GM12872 (cell line): ENCODE measurements around the gene CNTN4.

ENCODE experiments used
- CTCF ChIP-seq: IDR thresholded peaks from 3 replicates; pipeline ENCODE4 v1.5.1; 2011; ENCODE audit warnings: low read depth, mild to moderate bottlenecking, low read length, moderate library complexity; ENCODE audit not compliant: insufficient read depth

Gene CNTN4

DNA sequence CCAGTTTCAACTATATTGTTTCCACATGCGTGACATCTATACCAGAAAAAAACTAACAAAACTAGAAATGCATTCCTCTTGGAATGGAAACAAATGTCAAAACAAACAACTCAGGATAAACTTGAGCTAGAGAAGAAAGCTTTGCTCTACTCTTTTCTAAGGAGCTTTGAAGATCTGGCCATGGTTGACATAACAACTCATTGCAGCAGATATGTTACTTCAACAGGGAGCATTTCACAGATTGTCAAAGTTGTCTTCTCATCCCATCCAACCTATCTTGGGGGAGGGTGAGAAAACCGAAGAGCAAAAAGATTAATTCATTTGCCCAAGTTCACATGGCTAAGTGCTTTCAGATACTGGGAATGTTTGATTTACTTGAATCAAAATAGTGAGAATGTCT lies 484.4 kb downstream of the CNTN4 start:
- no peak for TF ChIP-seq CTCF

- no peak for TF ChIP-seq CTCF
Measured at GRCh38 chr3:2589336-2589969, 490.8 kb downstream of the CNTN4 start.

- TF ChIP-seq CTCF, result no peak
Measured at GRCh38 chr3:2595486-2595885, 496.8 kb downstream of the CNTN4 start.

DNA sequence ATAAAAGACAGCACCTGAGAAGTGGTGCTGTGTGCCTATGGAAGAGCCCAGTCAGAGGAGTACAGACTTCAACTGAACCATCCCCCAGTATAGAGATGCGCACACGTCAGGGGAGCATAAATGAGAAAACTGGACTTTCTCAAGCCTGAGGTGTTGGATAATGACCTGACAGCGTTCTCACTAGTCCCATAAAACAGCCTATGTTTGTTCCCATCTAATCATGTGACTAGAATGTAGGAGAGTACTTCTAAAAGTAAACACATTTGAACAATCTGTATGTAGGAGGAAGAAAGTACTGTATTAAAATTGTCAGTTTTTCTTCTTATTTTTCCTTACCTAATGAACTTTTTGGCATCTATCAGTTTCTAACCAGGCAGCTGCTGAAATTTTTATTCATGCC lies 498.9 kb downstream of the CNTN4 start:
- TF ChIP-seq CTCF, result no peak

DNA sequence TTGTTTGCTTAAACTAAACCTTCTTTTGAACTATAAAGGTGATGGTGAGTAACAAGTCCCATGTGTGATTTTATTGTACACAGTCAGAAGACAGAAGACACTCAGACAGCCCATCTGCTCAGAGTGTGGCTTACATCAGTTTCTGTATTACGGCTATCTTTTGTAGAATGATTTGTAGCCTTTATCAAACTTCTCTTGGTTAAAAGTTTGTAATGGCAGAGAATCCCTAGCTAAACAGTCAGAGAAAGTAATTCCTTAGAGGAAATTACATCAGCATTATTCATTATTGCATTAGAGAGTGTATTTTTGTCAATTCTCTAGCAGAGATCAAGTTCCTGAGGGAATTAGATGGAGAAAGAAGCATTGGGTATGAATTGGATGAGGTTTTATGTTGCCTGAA lies 500.8 kb downstream of the CNTN4 start:
- no peak for TF ChIP-seq CTCF

- TF ChIP-seq CTCF, result no peak
Measured at GRCh38 chr3:2603692-2604289, 505.1 kb downstream of the CNTN4 start.

- no peak for TF ChIP-seq CTCF
Measured at GRCh38 chr3:2614578-2614977, 515.9 kb downstream of the CNTN4 start.
